GM12873 (cell line): ENCODE results near the gene GALNTL6.

Experiments used
- CTCF ChIP-seq: IDR thresholded peaks from 2 replicates; pipeline ENCODE4 v1.5.1; 2012; ENCODE audit warnings: low read depth, mild to moderate bottlenecking, moderate library complexity, low read length, control low read depth; ENCODE audit not compliant: insufficient read depth; ENCODE audit errors: missing control alignments

The GALNTL6 gene

GRCh38 chr4:172497321-172497720 is 684.1 kb downstream of the GALNTL6 start:
- TF ChIP-seq CTCF, result no peak

GRCh38 chr4:172514011-172514410 is 700.8 kb downstream of the GALNTL6 start:
- no peak for TF ChIP-seq CTCF

- no peak for TF ChIP-seq CTCF
Observed at GRCh38 chr4:172514801-172515200, 701.6 kb downstream of the GALNTL6 start.

- no peak for TF ChIP-seq CTCF
Observed at GRCh38 chr4:172515266-172515879, 702.2 kb downstream of the GALNTL6 start.

- no peak for TF ChIP-seq CTCF
Observed at GRCh38 chr4:172517391-172517790, 704.2 kb downstream of the GALNTL6 start.

- TF ChIP-seq CTCF, result no peak
Observed at GRCh38 chr4:172521248-172521647, 708.0 kb downstream of the GALNTL6 start.

- TF ChIP-seq CTCF, result no peak
Observed at GRCh38 chr4:172521680-172522079, 708.5 kb downstream of the GALNTL6 start.
